GM13977 (cell line): ENCODE data around the gene HOXA13.

ENCODE experiments used
- DNase-seq: peaks from one replicate; pipeline ENCODE4 v3.0.0; 2012; ENCODE audit warnings: low spot score
- CTCF ChIP-seq: IDR thresholded peaks from 2 replicates; pipeline ENCODE4 v1.5.1; 2012; ENCODE audit warnings: mild to moderate bottlenecking, control low read depth; ENCODE audit not compliant: insufficient read depth; ENCODE audit errors: extremely low read depth, missing control alignments
- in situ Hi-C: fragments of 300-500 bp; cut with MboI; formaldehyde crosslinking; loops from one replicate; pipeline ENCODE4 v1.12.0; 2022; ENCODE audit warnings: low sequenced_read_pairs, low pct_unique_long_range_greater_than_20kb, mixed read lengths, inconsistent platforms; ENCODE audit not compliant: unreplicated experiment

The HOXA13 gene

GRCh38 chr7:27245798-27246691, 46.2 kb upstream of the HOXA13 start:
- peak; percentile 30 for DNase-seq
- in situ Hi-C loops = loop anchor here (10.0 kb wide), 1 partner anchor 91 kb away; the partner anchor contains the start of genes HOXA3 and HOXA7
- TF ChIP-seq CTCF = no peak

GRCh38 chr7:27245124-27245797, 45.4 kb upstream of the HOXA13 start:
- DNase-seq = peak; percentile 28
- in situ Hi-C loops = loop anchor here (10.0 kb wide), 1 partner anchor 90 kb away; the partner anchor contains the start of genes HOXA3 and HOXA7
- no peak for TF ChIP-seq CTCF

GRCh38 chr7:27244488-27245123, 44.7 kb upstream of the HOXA13 start:
- in situ Hi-C loops = loop anchor here (10.0 kb wide), 1 partner anchor 90 kb away; the partner anchor contains the start of genes HOXA3 and HOXA7
- peak; percentile 29 for DNase-seq
- TF ChIP-seq CTCF = no peak

- no peak for TF ChIP-seq CTCF
- peak; percentile 31 for DNase-seq
- in situ Hi-C loops = loop anchor here (10.0 kb wide), 1 partner anchor 89 kb away; the partner anchor contains the start of genes HOXA3 and HOXA7
Measured at GRCh38 chr7:27243340-27244163, 43.7 kb upstream of the HOXA13 start.

GRCh38 chr7:27242555-27243339, 42.9 kb upstream of the HOXA13 start, which contains the start of gene EVX1:
TSS of gene EVX1 (plus strand) at chr7:27242802. CDS start at chr7:27243031, 229 bp downstream.
- DNase-seq = peak; percentile 33
- in situ Hi-C loops = loop anchor here (10.0 kb wide), 1 partner anchor 88 kb away; the partner anchor contains the start of genes HOXA3 and HOXA7
- no peak for TF ChIP-seq CTCF
